Testis (tissue), 3 donors: ENCODE data around the gene KRT15. TPM values are rescaled to one million over a fixed set of nuclear protein-coding genes. Genes with fewer than 3 reads are reported as not detected.

Experiments
- DNase-seq: peaks from one replicate; pipeline ENCODE4 v3.0.0-alpha.2; 2019
- H3K27ac ChIP-seq, 2 donors: fragments of 200-600 bp; sonication (generic); one replicate each; pipeline ENCODE4 v1.5.1; 2019
- H3K27me3 ChIP-seq: fragments of 200-600 bp; sonication (generic); one replicate; pipeline ENCODE4 v1.5.1; 2019
- H3K36me3 ChIP-seq: fragments of 200-600 bp; sonication (generic); one replicate; pipeline ENCODE4 v1.5.1; 2017; ENCODE audit warnings: low read depth; ENCODE audit errors: missing control alignments
- H3K4me1 ChIP-seq: fragments of 200-600 bp; sonication (generic); one replicate; pipeline ENCODE4 v1.5.1; 2019
- H3K4me3 ChIP-seq, 2 donors: fragments of 200-600 bp; sonication (generic); one replicate each; pipeline ENCODE4 v1.5.1; 2017 to 2019
- H3K9me3 ChIP-seq: fragments of 200-600 bp; sonication (generic); one replicate; pipeline ENCODE4 v1.5.1; 2017
- CTCF ChIP-seq, 3 experiments: fragments of 450-650 bp in 2 of 3; fragments of 200-600 bp in 1 of 3; sonication (generic) in 1 of 3; IDR thresholded peaks; one replicate each; pipeline ENCODE4 v1.5.1; 2016 to 2019; ENCODE audit warnings: antibody characterized with exemption in 3 of 3, mild to moderate bottlenecking in 2 of 3, moderate library complexity in 1 of 3
- POLR2A ChIP-seq: fragments of 450-650 bp; IDR thresholded peaks from one replicate; pipeline ENCODE4 v1.6.1; 2017; ENCODE audit warnings: antibody characterized with exemption, mild to moderate bottlenecking, moderate library complexity
- WGBS, 2 donors: methylation state at CpG; one replicate each; pipeline ENCODE4 v1.1.5; 2018; 5-methylcytosine and 5-hydroxymethylcytosine counted together
- intact Hi-C: fragments of 100-400 bp; cut with DNase I; formaldehyde crosslinking; loops from one replicate; pipeline ENCODE4 v1.15.1; 2023; ENCODE audit warnings: low total_unique reads
- polyA plus RNA-seq: library from polyadenylated mRNA; stranded (reverse); fragments of 350-450 nt; fragmentation: Illumina TruSeq; extraction: RNeasy Lipid Tissue Mini Kit (QIAGEN cat#74804); gene quantifications from one replicate; pipeline ENCODE4 v1.2.3, GENCODE V29; 2014; ENCODE audit warnings: low read depth, low replicate concordance; ENCODE audit not compliant: insufficient read depth
- total RNA-seq, 2 donors: library from RNA; depleted of rRNA; stranded (reverse); fragments of >200 nt; gene quantifications; one replicate each; pipeline ENCODE4 v1.2.3, GENCODE V29; 2016

The KRT15 gene
- total and polyA plus RNA-seq, 3 donors from 2014 or later = 5.8 to 21.7 (median 19.4) TPM

DNA sequence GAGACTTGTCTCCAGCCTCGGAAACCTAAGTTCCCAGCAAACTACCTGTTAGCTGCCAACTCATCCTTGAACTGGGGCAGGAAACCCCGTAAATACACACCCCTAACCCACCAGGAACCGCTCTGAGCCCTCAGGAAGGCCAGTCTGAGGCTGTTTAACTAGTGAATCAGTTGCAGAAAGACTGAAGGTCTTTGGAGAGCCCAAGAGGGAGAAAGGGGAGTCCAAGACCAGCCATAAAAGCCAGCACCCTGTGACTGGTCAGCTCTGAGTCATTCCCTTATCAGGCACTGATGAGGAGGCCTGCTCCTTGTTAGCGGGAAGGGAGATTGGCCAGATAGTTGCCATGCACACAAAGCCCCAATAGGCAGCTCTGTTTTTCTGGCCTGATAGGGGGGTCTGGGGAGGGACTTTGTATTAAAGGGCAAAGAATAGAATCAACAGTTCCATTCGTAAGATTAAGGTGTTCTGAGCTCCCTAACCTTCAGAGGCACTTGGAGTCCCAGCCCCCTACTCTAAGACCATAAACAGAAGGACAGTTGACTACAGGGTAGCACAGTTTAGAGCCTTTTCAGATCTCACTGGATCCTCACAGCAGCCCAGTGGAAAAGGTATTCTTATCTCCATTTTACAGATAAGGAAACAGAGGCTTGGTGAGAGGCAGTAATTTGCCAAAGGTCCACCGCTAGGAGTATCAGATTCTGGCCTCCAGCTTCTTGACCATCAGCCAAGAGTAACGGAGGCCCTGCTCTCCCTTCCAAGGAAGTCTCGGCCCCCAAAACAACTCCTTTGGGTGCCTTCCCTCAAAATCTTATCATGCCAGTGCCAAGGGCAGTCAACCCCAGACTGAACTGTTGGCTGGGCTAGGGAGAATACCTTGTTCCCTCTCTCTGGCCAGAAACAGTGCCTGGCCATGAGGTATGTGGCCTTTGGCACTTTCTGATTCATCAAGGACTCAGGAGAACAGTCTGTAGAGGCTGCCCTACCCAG is 11.7 kb upstream of the KRT15 start:
- H3K27me3 ChIP-seq = no peaks in the 10 kb centered on the region
- WGBS, 2 donors = 55 to 58% methylated on average over 7 to 8 of the region's 8 CpGs
- no peaks in the 10 kb centered on the region for H3K9me3 ChIP-seq
- H3K27ac ChIP-seq = no peak overlapping the region
- no peak overlapping the region for H3K4me3 ChIP-seq
- H3K36me3 ChIP-seq = no peaks in the 10 kb centered on the region
- peaks cover 12% of the 10 kb centered on the region for H3K4me1 ChIP-seq
- DNase-seq = no peak
- TF ChIP-seq CTCF (IDR thresholded peaks at IDR 0.05) = no peak
- no peak for TF ChIP-seq POLR2A
- intact Hi-C loops = no loop called here

DNA sequence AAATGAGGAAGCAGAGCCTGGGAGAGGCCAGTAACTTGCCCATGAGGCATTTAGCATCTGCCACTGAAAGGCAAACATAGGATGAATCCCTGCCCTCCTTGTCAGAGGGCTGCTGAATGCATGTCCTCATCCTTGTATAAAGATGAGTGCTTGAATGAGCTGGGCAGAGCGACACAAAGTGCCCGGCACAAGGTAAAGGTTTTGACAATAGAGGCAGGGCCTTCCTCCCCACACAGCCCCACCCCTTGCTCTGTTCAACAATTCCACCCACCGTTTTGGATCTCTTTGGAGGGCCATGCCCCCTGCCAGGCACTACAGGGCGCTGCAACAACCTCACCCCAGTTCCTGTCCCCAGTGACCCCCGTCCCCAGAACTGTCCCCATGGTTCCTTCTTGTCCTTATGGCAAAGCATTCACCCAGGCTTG is 10.8 kb upstream of the KRT15 start:
- intact Hi-C loops = no loop called here
- H3K36me3 ChIP-seq = no peaks in the 10 kb centered on the region
- 83 to 86% methylated on average over 5 of the region's 5 CpGs for WGBS, 2 donors
- H3K4me1 ChIP-seq = peaks cover 12% of the 10 kb centered on the region
- no peak for TF ChIP-seq POLR2A
- no peak for TF ChIP-seq CTCF (IDR thresholded peaks at IDR 0.05)
- no peaks in the 10 kb centered on the region for H3K9me3 ChIP-seq
- no peak for DNase-seq
- no peak overlapping the region for H3K27ac ChIP-seq
- no peak overlapping the region for H3K4me3 ChIP-seq
- no peaks in the 10 kb centered on the region for H3K27me3 ChIP-seq

- 70 to 79% methylated on average over 9 to 10 of the region's 10 CpGs for WGBS, 2 donors
- DNase-seq = no peak
- Histone ChIP-seq H3K27me3 (no peaks in the 10 kb centered on the region), H3K36me3 (no peaks in the 10 kb centered on the region), H3K4me1 (peaks cover 12% of the 10 kb centered on the region), H3K4me3 (no peak overlapping the region), H3K27ac (no peak overlapping the region), H3K9me3 (no peaks in the 10 kb centered on the region)
- no peak for TF ChIP-seq POLR2A
- TF ChIP-seq CTCF (IDR thresholded peaks at IDR 0.05) = no peak
- intact Hi-C loops = no loop called here
Observed at GRCh38 chr17:41528959-41529353, 10.3 kb upstream of the KRT15 start.

GRCh38 chr17:41527063-41528023 is 8.7 kb upstream of the KRT15 start:
- DNase-seq = no peak
- intact Hi-C loops = no loop called here
- no peaks in the 10 kb centered on the region for H3K9me3 ChIP-seq
- WGBS, 2 donors = 18 to 25% methylated on average over 58 to 62 of the region's 62 CpGs
- no peaks in the 10 kb centered on the region for H3K27me3 ChIP-seq
- peak overlapping the region; percentile 42 to 47 for H3K4me3 ChIP-seq
- no peak for TF ChIP-seq CTCF (IDR thresholded peaks at IDR 0.05)
- TF ChIP-seq POLR2A = no peak
- H3K4me1 ChIP-seq = peaks cover 18% of the 10 kb centered on the region
- H3K36me3 ChIP-seq = no peaks in the 10 kb centered on the region
- peak overlapping the region in 1 of 2 donors; percentile 15 for H3K27ac ChIP-seq
